WI38 (cell line): ENCODE data around the gene ACACB.

Source experiments
- H3K4me3 ChIP-seq: 2 replicates; pipeline ENCODE4 v1.5.1; 2011; ENCODE audit warnings: low read depth, mild to moderate bottlenecking, control low read depth, low read length
- TF ChIP-seq, protein P1 (sequence below): IDR thresholded peaks from 2 replicates; pipeline ENCODE4 v1.5.1; 2012; ENCODE audit warnings: low read depth, mild to moderate bottlenecking, control low read depth, low read length

Gene ACACB

DNA sequence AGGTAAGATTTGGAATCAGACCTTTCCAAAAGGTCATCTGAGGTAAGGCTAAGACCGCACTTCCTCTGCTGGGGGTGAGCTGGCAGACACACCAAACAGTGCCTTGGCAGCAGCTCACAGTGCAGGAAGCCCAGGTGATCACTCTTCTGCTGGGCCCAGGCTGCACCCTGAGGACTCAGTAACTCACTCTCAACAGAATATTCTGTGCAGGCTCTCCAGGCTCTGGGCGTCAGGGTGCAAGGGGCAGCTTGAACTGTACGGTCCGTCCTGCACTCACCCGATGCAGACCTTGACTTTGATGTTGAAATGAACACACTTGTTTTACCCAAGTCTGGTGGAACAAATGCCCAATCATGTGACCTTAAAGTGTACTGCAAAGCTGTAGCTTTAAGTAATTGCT, 29.1 kb upstream of the ACACB start:
- H3K4me3 ChIP-seq, result no peak overlapping the region
- TF ChIP-seq, protein P1, sequence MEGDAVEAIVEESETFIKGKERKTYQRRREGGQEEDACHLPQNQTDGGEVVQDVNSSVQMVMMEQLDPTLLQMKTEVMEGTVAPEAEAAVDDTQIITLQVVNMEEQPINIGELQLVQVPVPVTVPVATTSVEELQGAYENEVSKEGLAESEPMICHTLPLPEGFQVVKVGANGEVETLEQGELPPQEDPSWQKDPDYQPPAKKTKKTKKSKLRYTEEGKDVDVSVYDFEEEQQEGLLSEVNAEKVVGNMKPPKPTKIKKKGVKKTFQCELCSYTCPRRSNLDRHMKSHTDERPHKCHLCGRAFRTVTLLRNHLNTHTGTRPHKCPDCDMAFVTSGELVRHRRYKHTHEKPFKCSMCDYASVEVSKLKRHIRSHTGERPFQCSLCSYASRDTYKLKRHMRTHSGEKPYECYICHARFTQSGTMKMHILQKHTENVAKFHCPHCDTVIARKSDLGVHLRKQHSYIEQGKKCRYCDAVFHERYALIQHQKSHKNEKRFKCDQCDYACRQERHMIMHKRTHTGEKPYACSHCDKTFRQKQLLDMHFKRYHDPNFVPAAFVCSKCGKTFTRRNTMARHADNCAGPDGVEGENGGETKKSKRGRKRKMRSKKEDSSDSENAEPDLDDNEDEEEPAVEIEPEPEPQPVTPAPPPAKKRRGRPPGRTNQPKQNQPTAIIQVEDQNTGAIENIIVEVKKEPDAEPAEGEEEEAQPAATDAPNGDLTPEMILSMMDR, result no peak

DNA sequence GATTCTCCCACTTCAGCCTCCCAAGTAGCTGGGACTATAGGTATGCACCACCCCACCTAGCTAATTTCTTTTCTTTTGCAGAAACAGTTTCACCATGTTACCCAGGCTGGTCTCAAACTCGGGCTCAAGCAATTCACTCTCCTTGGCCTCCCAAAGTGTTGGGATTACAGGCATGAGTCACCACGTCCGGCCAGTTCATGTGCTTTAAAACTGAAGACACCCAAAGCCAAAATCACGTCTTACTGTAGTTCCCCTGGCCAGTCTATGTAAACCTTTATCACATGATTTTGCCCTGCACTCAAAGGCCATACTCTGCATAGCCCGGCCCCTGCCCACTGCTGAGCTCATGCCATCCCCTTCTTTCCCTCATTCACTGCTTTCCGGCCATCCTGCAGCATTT, 27.6 kb upstream of the ACACB start:
- no peak overlapping the region for H3K4me3 ChIP-seq
- TF ChIP-seq, protein P1, result no peak

DNA sequence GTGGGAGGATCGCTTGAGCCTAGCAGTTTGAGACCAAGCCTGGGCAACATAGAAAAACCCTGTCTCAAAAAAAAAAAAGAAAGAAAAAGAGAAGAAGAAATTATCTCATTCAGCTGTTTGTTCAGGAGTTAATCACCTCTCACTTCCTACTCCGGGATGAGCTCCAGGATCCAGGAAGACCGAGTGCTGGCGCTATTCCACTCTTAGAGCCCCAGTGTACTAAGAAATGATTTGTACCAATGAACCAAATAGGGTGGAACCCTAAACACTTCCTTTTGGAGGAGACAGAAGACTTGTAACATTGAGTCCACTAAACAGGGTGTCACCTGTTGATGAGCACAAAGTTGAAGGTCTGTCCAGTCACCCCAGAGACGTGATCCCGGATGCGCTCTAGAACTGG, 26.7 kb upstream of the ACACB start:
- TF ChIP-seq, protein P1, result no peak

DNA sequence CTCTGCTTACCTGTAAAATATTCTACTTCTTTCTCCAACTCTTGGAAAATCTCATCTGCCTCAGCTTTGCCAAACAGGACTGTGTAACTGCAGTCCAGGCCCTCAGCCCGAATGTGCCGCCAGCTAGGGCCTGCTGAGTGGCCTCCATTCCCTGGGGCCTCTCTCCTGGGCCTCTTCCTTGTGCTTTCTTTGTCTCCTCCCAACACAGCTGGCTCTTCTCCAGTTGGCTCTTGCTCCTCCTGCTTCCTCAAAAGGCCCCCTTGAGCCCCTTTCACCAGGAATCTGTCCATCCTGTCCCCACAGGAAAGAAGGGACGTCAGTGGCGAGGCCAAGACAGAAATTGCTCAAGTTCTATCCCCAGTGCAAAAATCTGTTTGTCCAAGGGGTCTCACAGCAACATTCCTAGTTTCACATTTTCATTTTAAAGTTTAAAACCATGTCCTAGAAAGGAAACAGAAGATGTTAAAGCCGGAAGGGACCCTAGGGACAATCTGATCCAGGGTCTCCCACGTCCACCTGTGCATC, 23.8 kb upstream of the ACACB start:
- TF ChIP-seq, protein P1, result no peak
- H3K4me3 ChIP-seq, result peak overlapping the region; percentile 62

More for the DNA sequence above, 26.7 kb upstream of the ACACB start:
- no peak overlapping the region for H3K4me3 ChIP-seq

DNA sequence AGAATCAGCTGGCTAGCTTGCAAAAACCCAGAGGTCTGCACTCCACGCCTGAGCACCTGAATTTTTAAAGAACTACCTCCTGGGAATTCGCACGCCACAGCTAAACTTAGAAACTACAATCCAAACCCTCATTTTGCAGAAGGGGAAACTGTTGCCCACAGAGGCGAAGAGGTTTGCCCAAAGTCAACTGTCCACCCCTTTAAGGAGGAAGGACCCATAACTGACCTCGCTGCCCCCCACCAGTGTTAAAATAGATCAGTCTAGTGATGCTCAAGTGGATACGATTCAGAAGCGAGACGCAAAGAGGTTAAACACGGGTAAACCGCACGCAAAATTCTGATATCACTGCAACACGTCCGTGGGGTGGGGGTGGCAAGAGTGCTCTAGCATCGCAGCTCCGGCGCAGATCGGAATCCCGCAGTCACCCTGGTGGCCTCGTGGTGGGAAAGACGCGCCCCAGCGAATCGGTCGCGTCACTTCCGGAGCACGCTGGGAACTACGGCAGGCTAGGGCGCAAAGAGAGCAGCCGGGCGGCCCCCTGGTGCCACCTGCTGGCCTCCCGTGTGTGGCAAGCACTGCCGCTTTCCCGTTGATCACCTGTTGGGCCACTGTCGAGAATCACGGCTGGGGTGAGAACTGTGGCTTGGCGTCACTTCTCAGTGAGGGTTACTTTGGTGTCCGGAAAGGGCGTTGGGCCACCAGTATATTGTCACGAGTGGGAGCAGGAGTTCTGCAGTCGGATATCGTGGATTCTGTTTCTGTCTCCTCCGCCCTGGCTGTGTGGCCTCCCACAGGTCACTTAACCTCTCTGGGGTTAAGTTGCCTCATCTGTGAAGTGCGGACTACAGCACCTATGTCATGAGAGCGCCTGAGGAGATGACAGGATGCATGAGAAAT, 23.1 kb upstream of the ACACB start, which contains the start of gene ALKBH2:
TSS of gene ALKBH2 (minus strand) at position 451 of the 897 bp plus-strand sequence. CDS start 686 bp downstream, outside the sequence.
- peak within 1 kb of the TSS; percentile 62 for H3K4me3 ChIP-seq

DNA sequence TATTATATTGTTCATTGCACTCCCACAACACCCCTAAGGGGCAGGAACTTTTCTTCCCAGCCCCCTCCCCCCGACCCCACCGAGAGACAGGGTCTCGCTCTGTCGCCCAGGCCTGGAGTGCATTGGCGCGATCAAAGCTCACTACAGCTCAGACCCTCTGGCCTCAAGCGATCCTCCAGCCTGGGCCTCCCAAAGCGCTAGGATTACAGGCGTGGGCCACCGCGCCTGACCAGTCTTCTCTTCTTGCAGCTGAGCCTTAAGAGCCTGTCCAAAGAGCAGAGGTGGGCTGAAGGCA, 19.3 kb upstream of the ACACB start:
- peak overlapping the region; percentile 63 for H3K4me3 ChIP-seq
- TF ChIP-seq, protein P1, result no peak

More for the DNA sequence above, 23.1 kb upstream of the ACACB start, which contains the start of gene ALKBH2:
- TF ChIP-seq, protein P1, result peak; percentile 91
